Measurements from ENCODE around the gene PRR33.
"Not testable (repeated sequence)": the region's sequence is repeated elsewhere in the genome, so short reads cannot be mapped to it uniquely, and the experiment has no call there.

The PRR33 gene

DNA sequence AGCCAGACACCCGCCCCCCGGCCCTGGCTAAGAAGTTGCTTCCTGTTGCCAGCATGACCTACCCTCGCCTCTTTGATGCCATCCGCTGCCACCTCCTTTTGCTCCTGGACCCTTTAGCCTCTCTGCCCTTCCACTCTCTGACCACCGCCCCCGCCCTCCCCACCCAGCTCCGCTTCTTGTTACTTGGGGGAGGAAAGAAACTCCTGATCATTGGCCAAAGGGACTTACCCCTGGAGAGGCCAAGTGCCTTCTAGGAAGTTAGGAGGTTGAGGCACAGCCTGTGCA, at the start of gene PRR33:
Gene PRR33, minus strand, starts transcription at position 65 of the 285 bp plus-strand sequence. CDS start 1,311 bp downstream, outside the sequence.
- no peak for DNase-seq (ENCODE audit: low read depth, low spot score)
- TF ChIP-seq, protein P1, sequence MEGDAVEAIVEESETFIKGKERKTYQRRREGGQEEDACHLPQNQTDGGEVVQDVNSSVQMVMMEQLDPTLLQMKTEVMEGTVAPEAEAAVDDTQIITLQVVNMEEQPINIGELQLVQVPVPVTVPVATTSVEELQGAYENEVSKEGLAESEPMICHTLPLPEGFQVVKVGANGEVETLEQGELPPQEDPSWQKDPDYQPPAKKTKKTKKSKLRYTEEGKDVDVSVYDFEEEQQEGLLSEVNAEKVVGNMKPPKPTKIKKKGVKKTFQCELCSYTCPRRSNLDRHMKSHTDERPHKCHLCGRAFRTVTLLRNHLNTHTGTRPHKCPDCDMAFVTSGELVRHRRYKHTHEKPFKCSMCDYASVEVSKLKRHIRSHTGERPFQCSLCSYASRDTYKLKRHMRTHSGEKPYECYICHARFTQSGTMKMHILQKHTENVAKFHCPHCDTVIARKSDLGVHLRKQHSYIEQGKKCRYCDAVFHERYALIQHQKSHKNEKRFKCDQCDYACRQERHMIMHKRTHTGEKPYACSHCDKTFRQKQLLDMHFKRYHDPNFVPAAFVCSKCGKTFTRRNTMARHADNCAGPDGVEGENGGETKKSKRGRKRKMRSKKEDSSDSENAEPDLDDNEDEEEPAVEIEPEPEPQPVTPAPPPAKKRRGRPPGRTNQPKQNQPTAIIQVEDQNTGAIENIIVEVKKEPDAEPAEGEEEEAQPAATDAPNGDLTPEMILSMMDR (IDR thresholded peaks at IDR 0.05; ENCODE audit: low read depth, low read length): no peak
- H3K4me3 ChIP-seq (ENCODE audit: low read depth, low read length): no peak within 1 kb of the TSS
- in situ Hi-C loops (cut with HindIII; ENCODE audit: low sequenced_read_pairs): no loop called here

DNA sequence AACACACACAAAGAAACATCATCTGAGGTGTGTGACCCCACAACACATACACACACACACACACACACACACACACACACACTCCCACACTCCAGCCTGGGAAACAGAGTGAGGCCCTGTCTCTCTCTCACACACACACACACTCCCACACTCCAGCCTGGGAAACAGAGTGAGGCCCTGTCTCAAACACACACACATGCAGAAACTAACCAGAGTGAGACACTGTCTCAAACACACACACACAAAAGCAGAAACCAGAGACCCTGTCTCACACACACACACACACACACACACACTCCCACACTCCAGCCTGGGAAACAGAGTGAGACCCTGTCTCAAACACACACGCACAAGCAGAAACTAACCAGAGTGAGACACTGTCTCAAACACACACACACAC, 48.1 kb upstream of the PRR33 start:
- peak; percentile 18 for DNase-seq (ENCODE audit: low read depth, low spot score)
- H3K4me3 ChIP-seq (ENCODE audit: low read depth, low read length); in situ Hi-C loops (cut with HindIII; ENCODE audit: low sequenced_read_pairs): not testable (repeated sequence)

DNA sequence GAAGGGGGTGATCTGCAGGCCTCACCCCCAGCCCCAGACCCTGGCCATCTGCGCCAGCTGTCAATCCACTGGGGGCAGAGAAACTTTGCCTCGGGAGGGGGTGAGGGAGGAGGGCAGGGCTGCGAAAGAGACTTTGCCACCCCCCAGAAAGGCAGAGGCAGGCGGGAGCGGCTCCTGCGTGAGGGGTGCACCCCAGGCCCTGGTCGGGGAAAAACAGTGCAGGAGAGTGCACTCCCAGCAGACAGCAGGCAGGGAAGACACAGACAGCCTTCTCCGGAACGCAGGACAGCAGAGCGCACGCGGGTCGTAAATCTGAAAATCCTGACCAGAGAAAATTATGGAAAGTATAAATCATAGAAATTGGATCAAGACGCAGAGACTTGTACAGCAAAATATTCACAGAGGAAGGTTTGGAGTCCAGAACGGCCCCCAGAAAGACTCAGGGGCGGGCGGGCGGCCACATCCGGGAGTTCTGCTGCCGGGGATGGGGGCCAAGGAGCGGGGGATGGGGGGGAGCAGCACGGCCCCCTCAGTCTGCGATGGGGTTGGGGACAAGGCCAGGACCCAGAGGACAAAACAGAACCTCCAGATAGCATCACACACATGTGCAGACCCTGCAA, 47.4 kb upstream of the PRR33 start:
- TF ChIP-seq, protein P1 (IDR thresholded peaks at IDR 0.05; ENCODE audit: low read depth, low read length): no peak
- H3K4me3 ChIP-seq (ENCODE audit: low read depth, low read length): no peak overlapping the region
- in situ Hi-C loops (cut with HindIII; ENCODE audit: low sequenced_read_pairs): no loop called here
- DNase-seq (ENCODE audit: low read depth, low spot score): no peak

DNA sequence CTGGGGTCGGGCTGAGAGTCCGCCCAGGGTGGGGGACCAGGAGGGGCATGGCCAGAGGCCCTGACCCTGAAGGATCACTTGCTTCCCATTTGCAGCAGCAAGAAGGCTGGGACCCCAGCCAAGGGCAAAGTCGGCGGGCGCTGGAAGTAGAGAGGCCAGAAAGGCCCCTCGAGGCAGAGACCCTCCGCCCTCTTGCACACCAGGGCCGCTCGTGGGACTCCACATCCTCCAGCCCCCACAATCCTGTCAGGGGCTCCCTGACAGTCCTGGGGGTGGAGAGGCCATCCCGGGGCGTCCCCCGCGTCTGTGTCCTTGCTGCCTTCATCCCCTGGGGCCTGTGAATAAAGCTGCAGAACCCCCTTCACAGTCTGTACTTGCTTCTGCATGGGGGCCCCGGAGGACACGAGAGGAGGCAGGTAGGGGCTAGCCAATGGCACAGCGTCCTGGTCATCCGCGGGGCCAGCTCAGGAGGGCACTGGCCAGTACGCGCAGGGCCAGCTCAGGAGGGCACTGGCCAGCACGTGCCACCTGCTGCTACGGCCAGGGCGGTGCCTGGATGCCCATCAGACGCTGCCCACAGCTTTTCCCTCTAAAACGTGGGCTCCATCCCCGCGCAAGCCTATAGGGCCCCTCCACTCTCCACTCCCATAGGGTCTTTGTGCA, 46.8 kb upstream of the PRR33 start:
- TF ChIP-seq, protein P1 (IDR thresholded peaks at IDR 0.05; ENCODE audit: low read depth, low read length): no peak
- no peak for DNase-seq (ENCODE audit: low read depth, low spot score)
- in situ Hi-C loops (cut with HindIII; ENCODE audit: low sequenced_read_pairs): no loop called here
- no peak overlapping the region for H3K4me3 ChIP-seq (ENCODE audit: low read depth, low read length)

DNA sequence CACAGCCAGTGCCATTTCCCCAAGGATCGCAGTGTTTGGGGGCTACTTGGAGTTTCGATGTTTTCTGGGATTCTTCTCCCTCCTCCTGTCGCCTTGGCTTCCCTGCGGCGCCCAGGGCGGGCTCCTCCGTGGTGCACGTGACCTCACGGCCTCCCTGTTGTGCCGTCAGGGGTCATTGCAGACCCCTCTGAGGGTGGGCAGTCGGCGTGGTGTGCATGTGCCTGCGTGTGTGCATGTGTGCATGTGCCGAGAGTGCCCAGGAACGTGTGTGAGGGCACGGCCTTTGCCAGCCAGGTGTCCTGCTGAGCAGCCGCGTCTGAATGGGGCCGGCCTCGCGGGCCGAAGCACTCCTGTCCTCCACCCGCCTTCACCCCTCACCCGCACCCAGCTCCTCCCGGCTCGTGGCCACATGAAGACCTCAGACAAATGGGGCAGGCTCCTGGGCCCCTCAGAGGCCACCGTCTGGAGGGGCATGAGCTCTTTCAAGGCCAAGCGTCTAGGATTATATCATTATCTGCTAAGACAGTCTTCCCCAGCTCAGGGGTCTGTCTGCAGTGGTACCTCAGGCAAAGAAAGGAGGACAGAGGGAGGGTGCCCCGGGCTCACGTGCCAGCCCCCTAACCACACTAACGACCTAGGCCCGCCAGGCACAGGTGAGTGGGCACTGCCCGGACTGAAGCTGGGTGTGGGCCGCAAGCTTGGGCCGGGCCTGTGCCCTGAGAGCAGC, 46.1 kb upstream of the PRR33 start:
- H3K4me3 ChIP-seq (ENCODE audit: low read depth, low read length): no peak overlapping the region
- in situ Hi-C loops (cut with HindIII; ENCODE audit: low sequenced_read_pairs): no loop called here
- no peak for DNase-seq (ENCODE audit: low read depth, low spot score)
- TF ChIP-seq, protein P1 (IDR thresholded peaks at IDR 0.05; ENCODE audit: low read depth, low read length): no peak

DNA sequence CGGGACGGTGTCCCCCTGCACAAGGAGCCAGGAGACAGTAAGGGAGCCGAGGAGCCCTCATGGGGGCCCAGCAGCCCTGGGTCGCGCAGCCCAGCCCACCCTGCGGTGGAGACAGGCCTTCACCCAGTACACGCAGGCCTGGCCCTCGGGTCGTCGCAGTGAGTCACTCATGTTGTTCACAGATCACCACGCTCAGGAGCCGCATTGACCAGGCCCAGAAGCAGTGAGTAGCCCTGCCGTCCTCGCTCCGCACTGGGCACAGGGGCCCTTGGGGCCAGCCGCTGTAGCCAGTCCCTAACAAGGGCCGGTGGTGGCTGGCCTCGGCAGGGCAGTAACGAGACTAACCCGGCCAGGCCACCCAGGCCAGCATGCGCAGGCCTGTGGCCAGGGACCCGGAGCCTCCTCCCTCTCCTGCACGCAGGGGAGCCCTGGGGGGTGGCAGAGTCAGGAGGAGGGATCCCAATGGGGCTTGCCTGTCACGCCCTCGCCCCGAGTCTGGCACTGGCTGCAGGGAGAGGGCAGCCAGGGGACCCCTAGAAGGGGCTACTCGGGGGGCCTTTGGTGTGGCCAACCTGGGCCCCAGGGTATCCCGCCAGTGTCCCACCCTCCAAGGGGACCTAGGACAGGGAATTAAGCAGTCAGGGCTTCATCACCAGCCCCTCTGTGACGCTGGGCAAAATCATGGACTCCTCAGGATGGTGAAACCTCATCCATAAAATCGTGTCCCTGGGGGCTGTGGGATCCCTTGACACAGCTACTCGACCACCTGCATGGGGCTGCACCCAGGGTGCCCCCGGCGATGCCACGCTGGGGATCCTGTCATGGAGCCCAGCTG, 45.3 kb upstream of the PRR33 start:
- TF ChIP-seq, protein P1 (IDR thresholded peaks at IDR 0.05; ENCODE audit: low read depth, low read length): no peak
- in situ Hi-C loops (cut with HindIII; ENCODE audit: low sequenced_read_pairs): no loop called here
- DNase-seq (ENCODE audit: low read depth, low spot score): no peak
- H3K4me3 ChIP-seq (ENCODE audit: low read depth, low read length): no peak overlapping the region

All from astrocyte of the spinal cord (primary cell).